ENCODE results near the gene MAPT. TPM values are rescaled to one million over a fixed set of nuclear protein-coding genes. Genes with fewer than 3 reads are reported as not detected.

Gene MAPT
- total RNA-seq, 1 experiment from 2014 or later, result 1.6 TPM

DNA sequence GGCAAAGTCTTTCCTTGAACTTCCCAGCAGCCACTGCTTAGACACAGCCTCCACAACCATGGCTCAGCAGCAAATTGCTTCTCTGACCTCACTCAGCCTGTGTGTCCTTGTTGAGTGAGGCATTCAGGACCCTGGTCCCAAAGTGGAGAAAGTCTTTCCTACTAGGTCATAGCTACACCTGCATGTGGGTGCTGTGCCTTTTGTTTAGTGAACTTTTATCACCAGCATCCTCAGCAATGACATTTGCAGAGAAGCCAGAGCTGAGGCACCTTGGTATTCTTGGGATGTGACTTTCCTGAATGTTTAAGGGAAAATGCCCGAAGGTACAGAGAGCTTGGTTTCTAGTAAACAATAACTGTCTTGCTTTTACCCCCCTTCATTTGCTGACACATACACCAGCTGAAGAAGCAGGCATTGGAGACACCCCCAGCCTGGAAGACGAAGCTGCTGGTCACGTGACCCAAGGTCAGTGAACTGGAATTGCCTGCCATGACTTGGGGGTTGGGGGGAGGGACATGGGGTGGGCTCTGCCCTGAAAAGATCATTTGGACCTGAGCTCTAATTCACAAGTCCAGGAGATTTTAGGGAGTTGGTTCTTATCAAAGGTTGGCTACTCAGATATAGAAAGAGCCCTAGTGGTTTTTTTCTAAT is 83.7 kb downstream of the MAPT start:
- H3K36me3 Mint-ChIP-seq (ENCODE audit: insufficient read depth, unreplicated experiment), result no peaks in the 10 kb centered on the region
- peaks cover 56% of the 10 kb centered on the region for H3K27me3 Mint-ChIP-seq (ENCODE audit: unreplicated experiment)
- H3K27ac Mint-ChIP-seq (ENCODE audit: unreplicated experiment), result no peak overlapping the region
- DNase-seq, result no peak
- intact Hi-C loops (cut with micrococcal nuclease; ENCODE audit: unreplicated experiment), result no loop called here
- no TSS peak for BruUV-seq (replicated peaks)
- TF ChIP-seq, protein P1, sequence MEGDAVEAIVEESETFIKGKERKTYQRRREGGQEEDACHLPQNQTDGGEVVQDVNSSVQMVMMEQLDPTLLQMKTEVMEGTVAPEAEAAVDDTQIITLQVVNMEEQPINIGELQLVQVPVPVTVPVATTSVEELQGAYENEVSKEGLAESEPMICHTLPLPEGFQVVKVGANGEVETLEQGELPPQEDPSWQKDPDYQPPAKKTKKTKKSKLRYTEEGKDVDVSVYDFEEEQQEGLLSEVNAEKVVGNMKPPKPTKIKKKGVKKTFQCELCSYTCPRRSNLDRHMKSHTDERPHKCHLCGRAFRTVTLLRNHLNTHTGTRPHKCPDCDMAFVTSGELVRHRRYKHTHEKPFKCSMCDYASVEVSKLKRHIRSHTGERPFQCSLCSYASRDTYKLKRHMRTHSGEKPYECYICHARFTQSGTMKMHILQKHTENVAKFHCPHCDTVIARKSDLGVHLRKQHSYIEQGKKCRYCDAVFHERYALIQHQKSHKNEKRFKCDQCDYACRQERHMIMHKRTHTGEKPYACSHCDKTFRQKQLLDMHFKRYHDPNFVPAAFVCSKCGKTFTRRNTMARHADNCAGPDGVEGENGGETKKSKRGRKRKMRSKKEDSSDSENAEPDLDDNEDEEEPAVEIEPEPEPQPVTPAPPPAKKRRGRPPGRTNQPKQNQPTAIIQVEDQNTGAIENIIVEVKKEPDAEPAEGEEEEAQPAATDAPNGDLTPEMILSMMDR (IDR thresholded peaks at IDR 0.05; ENCODE audit: unreplicated experiment), result no peak
- H3K4me1 Mint-ChIP-seq (ENCODE audit: low read depth, unreplicated experiment), result no peaks in the 10 kb centered on the region
- no peak overlapping the region for H3K4me3 Mint-ChIP-seq (ENCODE audit: low read depth, unreplicated experiment)
- CTCF ChIA-PET, result no interaction called here
- H3K9me3 Mint-ChIP-seq (ENCODE audit: low read depth, unreplicated experiment), result no peaks in the 10 kb centered on the region

DNA sequence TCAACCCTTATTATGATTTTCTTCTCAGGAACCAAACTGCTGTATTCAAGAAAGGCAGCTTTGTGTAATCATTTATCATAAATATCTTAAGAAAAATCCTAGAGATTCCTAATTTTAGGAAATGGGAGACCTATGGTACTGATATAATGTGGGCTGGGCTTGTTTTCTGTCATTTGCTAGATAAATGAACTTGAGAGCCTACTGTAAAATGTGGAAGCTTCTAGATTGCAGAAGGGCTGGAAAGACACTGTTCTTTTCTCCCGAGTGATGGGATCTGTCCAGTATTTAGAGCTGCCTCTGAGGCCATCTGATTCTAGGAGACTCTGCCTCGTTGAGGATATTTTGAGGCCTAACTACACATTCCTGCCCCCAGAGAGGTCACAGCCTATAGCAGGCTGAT is 84.8 kb downstream of the MAPT start:
- H3K27ac Mint-ChIP-seq (ENCODE audit: unreplicated experiment), result no peak overlapping the region
- H3K36me3 Mint-ChIP-seq (ENCODE audit: insufficient read depth, unreplicated experiment), result no peaks in the 10 kb centered on the region
- CTCF ChIA-PET, result no interaction called here
- no peak for DNase-seq
- TF ChIP-seq, protein P1 (IDR thresholded peaks at IDR 0.05; ENCODE audit: unreplicated experiment), result no peak
- intact Hi-C loops (cut with micrococcal nuclease; ENCODE audit: unreplicated experiment), result no loop called here
- no TSS peak for BruUV-seq (replicated peaks)
- H3K4me3 Mint-ChIP-seq (ENCODE audit: low read depth, unreplicated experiment), result no peak overlapping the region
- no peaks in the 10 kb centered on the region for H3K4me1 Mint-ChIP-seq (ENCODE audit: low read depth, unreplicated experiment)
- no peaks in the 10 kb centered on the region for H3K9me3 Mint-ChIP-seq (ENCODE audit: low read depth, unreplicated experiment)
- H3K27me3 Mint-ChIP-seq (ENCODE audit: unreplicated experiment), result peaks cover 56% of the 10 kb centered on the region

- no TSS peak for BruUV-seq (replicated peaks)
- no peaks in the 10 kb centered on the region for H3K9me3 Mint-ChIP-seq (ENCODE audit: low read depth, unreplicated experiment)
- no peaks in the 10 kb centered on the region for H3K4me1 Mint-ChIP-seq (ENCODE audit: low read depth, unreplicated experiment)
- H3K36me3 Mint-ChIP-seq (ENCODE audit: insufficient read depth, unreplicated experiment), result no peaks in the 10 kb centered on the region
- H3K27me3 Mint-ChIP-seq (ENCODE audit: unreplicated experiment), result peaks cover 64% of the 10 kb centered on the region
- no peak overlapping the region for H3K4me3 Mint-ChIP-seq (ENCODE audit: low read depth, unreplicated experiment)
- no peak for DNase-seq
- CTCF ChIA-PET, result no interaction called here
- TF ChIP-seq, protein P1 (IDR thresholded peaks at IDR 0.05; ENCODE audit: unreplicated experiment), result no peak
- intact Hi-C loops (cut with micrococcal nuclease; ENCODE audit: unreplicated experiment), result no loop called here
- no peak overlapping the region for H3K27ac Mint-ChIP-seq (ENCODE audit: unreplicated experiment)
Measured at GRCh38 chr17:45980855-45981254, 86.5 kb downstream of the MAPT start.

DNA sequence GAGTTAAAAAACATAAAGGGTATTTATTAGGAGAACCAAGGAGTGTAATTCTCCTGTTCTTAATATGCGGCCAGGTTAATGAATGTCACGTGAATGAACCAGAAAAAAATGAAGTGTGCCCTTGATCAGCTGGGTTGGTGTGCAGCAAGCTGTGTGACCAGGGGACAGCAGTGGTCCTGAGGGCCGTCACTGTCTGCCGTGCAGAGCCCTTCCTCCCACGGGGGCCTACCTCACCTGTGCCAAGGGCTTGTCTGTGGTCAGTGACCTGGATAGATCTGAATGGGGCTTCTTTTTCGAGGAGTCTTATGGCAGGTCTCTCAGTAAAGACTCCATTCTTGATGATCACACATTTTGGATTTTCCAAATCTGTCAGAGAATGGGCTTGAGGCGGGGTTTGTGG is 87.0 kb downstream of the MAPT start:
- TF ChIP-seq, protein P1 (IDR thresholded peaks at IDR 0.05; ENCODE audit: unreplicated experiment), result no peak
- Mint-ChIP-seq H3K27ac (ENCODE audit: unreplicated experiment) (no peak overlapping the region), H3K27me3 (ENCODE audit: unreplicated experiment) (peaks cover 64% of the 10 kb centered on the region), H3K9me3 (ENCODE audit: low read depth, unreplicated experiment) (no peaks in the 10 kb centered on the region), H3K4me3 (ENCODE audit: low read depth, unreplicated experiment) (no peak overlapping the region), H3K36me3 (ENCODE audit: insufficient read depth, unreplicated experiment) (no peaks in the 10 kb centered on the region), H3K4me1 (ENCODE audit: low read depth, unreplicated experiment) (no peaks in the 10 kb centered on the region)
- BruUV-seq (replicated peaks), result no TSS peak
- CTCF ChIA-PET, result no interaction called here
- DNase-seq, result no peak
- intact Hi-C loops (cut with micrococcal nuclease; ENCODE audit: unreplicated experiment), result no loop called here

All from Calu3 (cell line).